PC-9 (cell line): Measurements from ENCODE around the gene CCDC9B. TPM values are rescaled to one million over a fixed set of nuclear protein-coding genes. Genes with fewer than 3 reads are reported as not detected.

ENCODE experiments used
- BruUV-seq: library from RNA; stranded (reverse); fragments of 400-500 nt; replicated peaks from 2 replicates; lab custom pipeline; 2021; lab: Mats Ljungman, UMichigan
- CTCF ChIA-PET: fragments of 300-600 bp; sonication (Branson Sonifier 250); formaldehyde crosslinking; loops from one replicate; lab custom pipeline; 2022; ENCODE audit warnings: antibody characterized with exemption; lab: Charles Lee
- POLR2A ChIA-PET: fragments of 300-600 bp; sonication (Branson Sonifier 250); formaldehyde crosslinking; loops from one replicate; lab custom pipeline; 2022; ENCODE audit warnings: antibody characterized with exemption; ENCODE audit not compliant: unreplicated experiment; lab: Charles Lee
- DNase-seq, 2 experiments: peaks; one replicate each; pipeline versions ENCODE4 v3.0.0 to v3.0.0-alpha.2; 2015 to 2022; ENCODE audit warnings: mixed read lengths in 1 of 2
- H2AFZ ChIP-seq: fragments of 200-600 bp; sonication (generic); 2 replicates; pipeline ENCODE4 v1.8.1; 2017; ENCODE audit warnings: antibody characterized with exemption
- H3F3A ChIP-seq: fragments of 200-600 bp; sonication (generic); 2 replicates; pipeline ENCODE4 v1.8.1; 2017; ENCODE audit warnings: antibody characterized with exemption, mild to moderate bottlenecking, low read depth; ENCODE audit not compliant: insufficient read depth
- H3K27ac ChIP-seq: fragments of 200-600 bp; sonication (generic); 2 replicates; pipeline ENCODE4 v1.6.1; 2016; ENCODE audit warnings: mixed run types
- H3K27me3 ChIP-seq: fragments of 200-600 bp; sonication (generic); 2 replicates; pipeline ENCODE4 v1.6.1; 2016; ENCODE audit warnings: low read depth, mixed run types; ENCODE audit not compliant: insufficient read depth
- H3K36me3 ChIP-seq: fragments of 200-600 bp; sonication (generic); 2 replicates; pipeline ENCODE4 v1.6.1; 2016; ENCODE audit warnings: low read depth, mixed run types
- H3K4me1 ChIP-seq: fragments of 200-600 bp; sonication (generic); replicated peaks from 2 replicates; pipeline ENCODE4 v1.6.1; 2016; ENCODE audit warnings: mixed run types; ENCODE audit not compliant: insufficient read depth
- H3K4me2 ChIP-seq: fragments of 200-600 bp; sonication (generic); 2 replicates; pipeline ENCODE4 v1.6.1; 2017; ENCODE audit warnings: mixed run types
- H3K4me3 ChIP-seq: fragments of 200-600 bp; sonication (generic); 2 replicates; pipeline ENCODE4 v1.6.1; 2016; ENCODE audit warnings: mixed run types
- H3K79me2 ChIP-seq: fragments of 200-600 bp; sonication (generic); 2 replicates; pipeline ENCODE4 v1.6.1; 2017; ENCODE audit warnings: low read depth, mixed run types
- H3K9me2 ChIP-seq: fragments of 200-600 bp; sonication (generic); 2 replicates; pipeline ENCODE4 v1.8.1; 2017; ENCODE audit warnings: mild to moderate bottlenecking; ENCODE audit not compliant: insufficient read depth
- H3K9me3 ChIP-seq: fragments of 200-600 bp; sonication (generic); 2 replicates; pipeline ENCODE4 v1.8.1; 2016; ENCODE audit warnings: low read depth; ENCODE audit not compliant: insufficient read depth
- H4K20me1 ChIP-seq: fragments of 200-600 bp; sonication (generic); 2 replicates; pipeline ENCODE4 v1.8.1; 2017; ENCODE audit not compliant: insufficient read depth
- CTCF ChIP-seq: fragments of 200-600 bp; sonication (generic); conservative IDR thresholded peaks from 2 replicates; pipeline ENCODE4 v1.6.1; 2017; ENCODE audit warnings: mixed run types, antibody characterized with exemption, mild to moderate bottlenecking, moderate library complexity
- EZH2 ChIP-seq: fragments of 200-600 bp; sonication (generic); IDR thresholded peaks from 2 replicates; pipeline ENCODE4 v1.8.0; 2017; ENCODE audit warnings: antibody characterized with exemption, low read depth
- intact Hi-C: fragments of 100-400 bp; cut with micrococcal nuclease; formaldehyde crosslinking; loops from one replicate; pipeline ENCODE4 v1.10.0; 2022; ENCODE audit not compliant: unreplicated experiment
- total RNA-seq: library from RNA; stranded (reverse); gene quantifications from 2 replicates; pipeline ENCODE4 v1.2.3, GENCODE V29; 2021

CCDC9B gene
- total RNA-seq, 1 experiment from 2014 or later, result 141 TPM

GRCh38 chr15:40344217-40344616 is 3.5 kb upstream of the CCDC9B start:
- Histone ChIP-seq H3K4me3 (peak overlapping the region; percentile 51), H3K36me3 (no peaks in the 10 kb centered on the region), H3K27me3 (no peaks in the 10 kb centered on the region), H2AFZ (no peak overlapping the region), H3K9me3 (no peaks in the 10 kb centered on the region), H3K9me2 (no peaks in the 10 kb centered on the region), H3K27ac (peak overlapping the region; percentile 93), H4K20me1 (no peaks in the 10 kb centered on the region), H3K4me2 (peak overlapping the region; percentile 97), H3K4me1 (peaks cover 79% of the 10 kb centered on the region), H3F3A (peaks cover 32% of the 10 kb centered on the region), H3K79me2 (peaks cover 20% of the 10 kb centered on the region)
- POLR2A ChIA-PET, result interaction anchor here (0.6 kb wide), 1 partner anchor 211 kb away, joined by 3 read pairs; no protein-coding TSS in a partner anchor
- no TSS peak for BruUV-seq
- TF ChIP-seq CTCF (no peak), EZH2 (no peak)
- DNase-seq, result no peak
- CTCF ChIA-PET, result interaction anchor here (0.9 to 1.7 kb wide), 4 partner anchors 14 to 53 kb away, joined by 3 to 17 read pairs (median 4); partner anchors contain the start of gene DISP2
- intact Hi-C loops, result no loop called here

- H3K4me3 ChIP-seq, result peak overlapping the region; percentile 51; the same call in 1 of the 2 replicates
- no peak for TF ChIP-seq EZH2
- no peak for TF ChIP-seq CTCF
- BruUV-seq, result no TSS peak
- intact Hi-C loops, result no loop called here
- H3K4me2 ChIP-seq, result peak overlapping the region; percentile 97
- peaks cover 75% of the 10 kb centered on the region for H3K4me1 ChIP-seq
- POLR2A ChIA-PET, result interaction anchor here (0.6 kb wide), 3 partner anchors 47 to 101 kb away, joined by 3 to 5 read pairs (median 3); no protein-coding TSS in a partner anchor
- no peaks in the 10 kb centered on the region for H3K9me2 ChIP-seq
- peaks cover 24% of the 10 kb centered on the region for H3K79me2 ChIP-seq
- CTCF ChIA-PET, result interaction anchor here (1.5 to 1.7 kb wide), 2 partner anchors 15 to 53 kb away, joined by 4 to 17 read pairs; partner anchors contain the start of gene DISP2
- peak overlapping the region; percentile 93 for H3K27ac ChIP-seq
- no peaks in the 10 kb centered on the region for H4K20me1 ChIP-seq
- DNase-seq, result peak; percentile 75 to 88
- H3K9me3 ChIP-seq, result no peaks in the 10 kb centered on the region
- H3F3A ChIP-seq, result peaks cover 31% of the 10 kb centered on the region
- 0 out of 2 replicates have a peak, but pooled peaks cover under 1% of the 10 kb centered on the region for H3K36me3 ChIP-seq
- H3K27me3 ChIP-seq, result no peaks in the 10 kb centered on the region
- no peak overlapping the region for H2AFZ ChIP-seq
These were observed 2.8 kb upstream of the CCDC9B start for GRCh38 chr15:40343512-40343911.

GRCh38 chr15:40342416-40343320 is 1.9 kb upstream of the CCDC9B start:
- BruUV-seq, result no TSS peak

More at GRCh38 chr15:40342416-40343320, 1.9 kb upstream of the CCDC9B start:
- H3K79me2 ChIP-seq, result peaks cover 33% of the 10 kb centered on the region
- intact Hi-C loops, result no loop called here
- H3K4me3 ChIP-seq, result peak overlapping the region; percentile 22; the same call in 1 of the 2 replicates
- H3K4me1 ChIP-seq, result peaks cover 72% of the 10 kb centered on the region
- no peaks in the 10 kb centered on the region for H3K27me3 ChIP-seq
- H3K27ac ChIP-seq, result peak overlapping the region; percentile 93
- H3K36me3 ChIP-seq, result peaks cover 9% of the 10 kb centered on the region; the same call in 1 of the 2 replicates
- ChIA-PET POLR2A (no interaction called here), CTCF (interaction anchor here (0.6 kb wide), 1 partner anchor 20 kb away, joined by 6 read pairs; no protein-coding TSS in a partner anchor)
- H3K9me3 ChIP-seq, result no peaks in the 10 kb centered on the region
- peaks cover 37% of the 10 kb centered on the region for H3F3A ChIP-seq
- H3K9me2 ChIP-seq, result no peaks in the 10 kb centered on the region
- no peak for TF ChIP-seq EZH2
- TF ChIP-seq CTCF, result no peak
- no peak overlapping the region for H2AFZ ChIP-seq
- DNase-seq, result peak in 1 of 2 experiments; percentile 69
- peak overlapping the region; percentile 97 for H3K4me2 ChIP-seq
- no peaks in the 10 kb centered on the region for H4K20me1 ChIP-seq
